GM18519 (cell line): ENCODE measurements around the gene BBS9.
"Not testable (repeated sequence)": the region's sequence is repeated elsewhere in the genome, so short reads cannot be mapped to it uniquely, and the experiment has no call there.

Source experiments
- ATAC-seq: cut with Tn5 transposase; IDR thresholded peaks from one replicate; pipeline ENCODE4 v1.9.1; 2021; ENCODE audit warnings: mild to moderate bottlenecking, moderate library complexity; ENCODE audit not compliant: unreplicated experiment, low FRiP score

The BBS9 gene

DNA sequence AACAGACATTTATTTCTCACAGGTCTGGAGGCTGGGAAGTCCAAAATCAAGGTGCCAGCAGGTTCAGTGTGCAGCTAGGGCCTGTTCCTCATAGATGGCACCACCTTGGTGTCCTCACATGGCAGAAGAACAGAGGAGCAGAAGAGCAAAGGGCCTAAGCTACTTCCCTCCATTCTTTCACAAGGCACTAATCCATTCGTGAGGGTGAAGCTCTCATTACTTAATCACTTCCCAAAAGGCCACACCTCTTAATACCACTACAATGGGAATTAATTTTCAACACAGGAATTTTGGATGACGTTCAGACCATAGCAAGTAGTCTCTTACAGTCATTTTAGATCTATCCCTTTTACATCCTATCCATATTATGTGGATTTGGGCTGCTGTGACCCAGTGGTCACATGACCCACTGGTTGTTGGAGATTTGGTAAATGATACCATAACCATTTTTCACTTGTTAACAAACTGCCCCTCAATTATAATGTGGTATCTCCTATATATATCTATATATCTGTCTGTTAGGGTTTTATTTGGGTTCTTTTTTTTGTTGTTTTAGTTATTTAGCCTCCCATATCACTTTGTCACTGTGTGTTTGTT lies 63.4 kb downstream of the BBS9 start:
- no peak for ATAC-seq

DNA sequence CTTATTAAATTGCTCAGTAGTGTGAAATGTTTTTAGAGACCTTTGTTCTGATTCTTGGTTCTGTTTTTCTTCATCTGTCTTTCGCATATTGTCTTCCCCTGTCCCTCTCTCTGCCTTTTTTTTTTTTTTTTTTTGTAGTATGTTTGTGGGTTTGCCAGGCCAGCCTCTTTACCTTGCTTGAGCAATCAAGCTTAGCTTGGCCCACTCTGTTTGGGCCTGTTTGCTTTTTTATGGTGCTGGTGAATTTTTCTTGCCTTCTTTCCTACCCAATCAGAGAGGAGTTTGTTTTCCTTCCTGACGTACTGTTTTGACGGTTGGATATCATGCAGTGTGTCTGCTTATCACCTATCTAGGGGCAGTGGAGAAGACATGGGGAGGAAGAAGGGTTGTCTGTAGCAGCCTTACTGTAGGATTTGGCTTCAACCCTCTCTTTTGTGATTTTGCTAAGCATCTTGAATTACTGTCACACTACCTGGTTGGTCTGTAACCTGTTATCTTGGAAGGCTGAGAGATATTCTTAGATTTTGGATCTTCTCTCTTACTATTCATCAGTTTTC lies 64.0 kb downstream of the BBS9 start:
- no peak for ATAC-seq

DNA sequence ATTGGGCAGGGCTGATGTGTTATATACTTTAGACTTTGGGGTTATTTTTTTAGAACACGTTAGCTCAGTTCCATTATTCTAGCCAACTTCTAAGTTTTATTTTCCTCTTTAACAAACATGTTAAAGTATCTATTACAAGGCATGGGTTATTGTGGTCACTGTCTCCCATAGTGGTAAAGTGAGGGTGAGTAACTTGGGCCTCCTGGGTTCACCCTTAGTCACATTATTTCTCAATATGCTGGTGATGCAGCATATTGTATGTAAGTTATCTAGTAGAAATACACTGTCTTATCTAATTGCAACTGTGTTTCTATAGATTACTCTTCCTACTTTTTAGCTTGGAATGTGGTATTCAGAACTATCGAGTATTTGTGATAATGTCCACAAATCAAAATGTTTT lies 65.9 kb downstream of the BBS9 start:
- ATAC-seq = no peak

DNA sequence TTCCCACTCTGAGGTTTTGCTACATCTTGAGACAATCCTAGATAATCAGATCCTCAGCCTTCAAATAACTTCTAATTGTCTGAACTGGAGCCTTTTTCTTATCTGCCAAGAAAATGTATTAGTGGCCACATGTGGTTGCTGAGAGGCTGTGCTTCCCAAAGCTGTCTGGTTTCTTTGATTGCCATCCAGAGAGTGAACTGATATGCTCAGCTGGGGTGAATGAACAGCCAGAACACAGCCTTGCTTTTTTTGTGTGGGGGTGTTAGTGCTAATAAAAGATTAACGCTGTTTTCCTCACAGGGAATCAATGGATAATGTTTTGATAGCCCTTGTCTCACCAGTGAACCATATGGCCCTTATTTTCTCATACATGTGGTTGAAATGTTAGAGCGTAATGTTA lies 66.9 kb downstream of the BBS9 start:
- no peak for ATAC-seq

DNA sequence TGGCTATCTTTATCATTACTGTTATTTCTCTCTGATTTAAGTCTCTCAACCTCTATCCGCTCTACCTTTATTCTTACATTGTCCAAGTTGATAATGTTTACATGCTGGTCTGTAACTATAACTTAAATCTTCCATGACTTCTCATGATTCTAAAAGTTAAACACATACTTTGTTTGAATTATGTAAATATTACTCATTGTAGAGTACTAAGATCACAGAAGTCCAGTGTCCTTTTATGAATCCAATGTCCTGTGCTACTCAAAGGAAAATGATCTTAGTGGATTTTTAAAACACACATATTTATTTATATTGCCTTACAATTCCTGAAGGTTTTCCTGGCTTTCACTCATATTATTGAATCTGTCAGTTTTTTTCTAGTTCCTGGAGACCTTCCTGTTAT lies 70.9 kb downstream of the BBS9 start:
- no peak for ATAC-seq

DNA sequence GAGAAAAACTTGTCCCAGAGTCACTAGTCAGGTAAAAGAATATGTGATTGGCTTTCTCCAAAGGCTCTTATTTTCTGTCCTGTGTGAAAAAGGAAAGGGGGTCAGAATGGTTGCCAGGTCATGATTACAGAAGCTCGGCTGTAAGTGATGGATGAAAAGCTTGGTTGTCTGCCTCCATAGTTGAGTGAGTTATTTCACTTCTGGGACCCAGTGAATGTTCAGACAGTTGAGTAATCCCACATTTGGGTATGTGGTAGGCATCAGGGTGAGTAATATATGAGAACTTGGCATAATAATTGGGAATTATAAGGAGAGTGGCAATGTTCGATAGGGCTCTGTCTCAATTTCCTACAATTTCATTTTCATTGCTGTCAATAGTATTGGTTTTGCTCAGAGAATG lies 72.5 kb downstream of the BBS9 start:
- no peak for ATAC-seq

DNA sequence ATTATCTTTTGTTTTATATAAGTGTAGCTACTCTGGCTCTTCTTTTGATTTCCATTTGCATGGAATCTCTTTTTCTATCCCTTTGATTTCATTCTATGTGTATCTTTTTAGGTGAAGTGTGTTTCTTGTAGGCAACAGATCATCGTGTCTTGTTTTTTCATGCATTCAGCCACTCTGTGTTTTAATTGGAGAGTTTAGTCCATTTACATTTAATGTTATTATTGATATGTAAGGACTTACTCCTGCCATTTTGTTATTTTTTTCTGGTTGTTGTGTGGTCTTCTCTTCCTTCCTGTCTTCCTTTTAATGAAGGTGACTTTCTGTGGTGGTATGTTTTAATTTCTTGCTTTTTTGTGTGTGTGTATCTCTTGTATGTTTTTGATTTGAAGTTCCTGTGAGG lies 81.6 kb downstream of the BBS9 start:
- ATAC-seq = no peak

DNA sequence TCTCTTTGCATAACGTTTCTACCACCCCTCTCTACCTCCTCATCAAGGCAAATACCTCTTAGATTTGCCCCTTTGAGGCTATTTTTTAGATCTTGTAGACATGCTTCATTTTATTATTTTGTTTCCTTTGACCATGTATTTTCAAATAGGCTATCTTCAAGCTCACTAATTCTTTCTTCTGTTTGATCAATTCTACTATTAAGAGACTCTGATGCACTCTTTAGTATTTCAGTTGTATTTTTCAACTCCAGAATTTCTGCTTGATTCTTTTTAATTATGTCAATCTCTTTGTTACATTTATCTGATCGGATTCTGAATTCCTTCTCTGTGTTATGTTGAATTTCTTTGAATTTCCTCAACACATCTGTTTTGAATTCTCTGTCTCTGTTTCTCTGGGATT lies 82.8 kb downstream of the BBS9 start:
- ATAC-seq = no peak

DNA sequence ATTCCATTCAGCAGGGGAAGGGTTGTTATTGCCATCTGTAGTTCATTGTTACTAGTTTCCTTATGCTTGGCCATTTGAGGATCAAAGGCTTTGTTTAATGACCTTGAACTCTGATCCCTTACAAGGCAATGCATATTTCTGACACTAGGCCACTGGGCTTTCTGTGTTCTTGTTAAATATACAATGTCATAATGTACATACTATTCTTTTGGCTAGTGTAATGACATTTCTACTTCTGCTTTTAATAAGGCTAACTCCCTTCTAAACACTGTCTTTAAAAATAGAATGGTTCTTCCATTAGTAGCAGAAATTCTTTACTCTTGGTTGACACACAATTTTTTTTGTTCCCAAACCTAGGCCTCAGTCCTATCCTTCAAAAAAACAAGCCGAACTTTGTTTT lies 86.6 kb downstream of the BBS9 start:
- no peak for ATAC-seq

DNA sequence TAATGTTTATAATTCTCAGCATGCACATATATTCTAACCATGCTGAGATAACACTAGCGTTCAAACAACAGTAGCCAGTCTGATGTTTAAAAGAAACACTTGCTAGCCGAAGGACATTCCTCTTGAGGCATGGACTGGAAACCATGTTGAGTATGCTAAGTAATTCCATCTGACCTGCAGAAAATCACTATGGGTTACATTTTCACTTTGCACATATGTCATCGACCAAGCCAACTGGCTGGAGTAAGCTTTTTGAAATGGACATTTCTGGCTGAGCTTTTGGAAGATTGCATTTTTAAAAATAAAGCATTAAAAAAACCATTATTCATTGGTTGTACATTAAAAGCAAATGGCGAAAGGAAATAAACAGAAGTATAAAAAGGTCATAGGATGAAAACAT lies 88.2 kb downstream of the BBS9 start:
- ATAC-seq = no peak

DNA sequence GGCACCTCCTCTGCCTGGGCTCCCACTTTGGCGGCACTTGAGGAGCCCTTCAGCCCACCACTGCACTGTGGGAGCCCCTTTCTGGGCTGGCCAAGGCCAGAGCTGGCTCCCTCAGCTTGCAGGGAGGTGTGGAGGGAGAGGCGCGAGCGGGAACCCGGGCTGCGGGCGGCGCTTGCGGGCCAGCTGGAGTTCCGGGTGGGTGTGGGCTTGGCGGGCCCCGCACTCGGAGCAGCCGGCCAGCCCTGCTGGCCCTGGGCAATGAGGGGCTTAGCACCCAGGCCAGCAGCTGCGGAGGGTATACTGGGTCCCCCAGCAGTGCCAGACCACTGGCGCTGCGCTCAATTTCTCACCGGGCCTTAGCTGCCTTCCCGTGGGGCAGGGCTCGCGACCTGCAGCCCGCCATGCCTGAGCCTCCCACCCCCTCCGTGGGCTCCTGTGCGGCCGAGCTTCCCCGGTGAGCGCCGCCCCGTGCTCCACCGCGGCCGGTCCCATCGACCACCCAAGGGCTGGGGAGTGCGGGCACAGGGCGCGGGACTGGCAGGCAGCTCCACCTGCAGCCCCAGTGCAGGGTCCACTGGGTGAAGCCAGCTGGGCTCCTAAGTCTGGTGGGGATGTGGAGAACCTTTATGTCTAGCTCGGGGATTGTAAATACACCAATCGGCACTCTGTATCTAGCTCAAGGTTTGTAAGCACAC lies 89.6 kb downstream of the BBS9 start:
- not testable (repeated sequence) for ATAC-seq

DNA sequence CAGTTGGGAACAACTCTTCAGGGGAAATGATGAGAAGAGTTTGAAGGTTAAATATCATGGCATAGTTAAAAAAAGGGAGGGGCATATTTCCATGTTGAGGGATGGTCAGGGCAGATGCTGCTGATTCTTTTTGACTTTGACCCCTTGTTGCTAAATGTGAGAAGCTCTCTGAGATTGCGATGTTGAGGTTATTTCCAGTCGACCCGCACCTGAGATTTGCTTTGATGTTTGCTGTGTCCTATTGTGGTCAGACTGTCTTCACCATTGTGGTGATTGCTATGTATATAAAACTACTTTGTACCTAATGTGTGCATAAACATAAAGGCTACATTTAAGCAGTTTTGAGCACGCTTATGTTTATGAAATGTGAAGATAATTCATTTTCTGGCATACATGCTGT lies 90.9 kb downstream of the BBS9 start:
- no peak for ATAC-seq

DNA sequence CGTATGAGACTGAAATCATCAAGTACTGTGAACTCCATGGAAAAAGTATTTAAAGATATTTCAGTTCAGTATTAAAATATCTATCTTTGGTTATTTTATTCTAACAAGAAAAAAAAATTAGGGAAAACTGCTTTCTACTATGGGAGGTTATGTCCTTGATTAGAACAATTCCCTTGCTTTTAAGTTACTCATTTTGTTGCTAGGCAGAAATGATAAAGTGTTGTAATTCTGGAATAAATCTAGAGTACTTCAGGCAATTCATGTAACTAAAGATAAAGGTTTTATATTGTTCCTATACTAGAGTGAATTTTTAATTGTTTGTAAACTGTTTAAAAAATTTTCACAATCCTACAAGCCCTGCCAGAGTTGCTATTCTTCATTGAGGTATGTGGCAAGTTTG lies 92.0 kb downstream of the BBS9 start:
- no peak for ATAC-seq

DNA sequence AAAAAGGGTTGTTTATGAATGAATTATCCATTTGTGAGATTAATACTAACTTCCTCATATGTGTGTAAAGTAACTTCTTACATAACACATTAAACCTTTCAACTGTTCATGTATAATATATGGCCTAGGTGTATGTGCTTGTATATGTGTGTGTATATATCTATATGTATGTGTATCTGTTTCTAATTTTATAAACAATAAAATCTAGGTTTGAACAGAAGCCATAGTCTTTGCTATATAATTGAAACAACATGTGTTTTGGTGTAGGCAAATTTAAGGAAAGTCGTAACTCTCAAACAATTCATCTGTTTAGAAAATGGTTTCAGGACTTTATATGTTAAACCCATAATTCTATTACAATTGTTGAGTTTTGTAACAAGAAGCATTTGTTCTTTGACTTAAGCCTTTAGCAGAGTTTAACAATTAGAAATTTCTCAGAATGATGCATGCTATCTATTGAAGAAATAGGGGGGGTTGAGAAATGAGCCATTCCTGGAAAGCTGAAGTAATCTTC lies 103.3 kb downstream of the BBS9 start:
- no peak for ATAC-seq

DNA sequence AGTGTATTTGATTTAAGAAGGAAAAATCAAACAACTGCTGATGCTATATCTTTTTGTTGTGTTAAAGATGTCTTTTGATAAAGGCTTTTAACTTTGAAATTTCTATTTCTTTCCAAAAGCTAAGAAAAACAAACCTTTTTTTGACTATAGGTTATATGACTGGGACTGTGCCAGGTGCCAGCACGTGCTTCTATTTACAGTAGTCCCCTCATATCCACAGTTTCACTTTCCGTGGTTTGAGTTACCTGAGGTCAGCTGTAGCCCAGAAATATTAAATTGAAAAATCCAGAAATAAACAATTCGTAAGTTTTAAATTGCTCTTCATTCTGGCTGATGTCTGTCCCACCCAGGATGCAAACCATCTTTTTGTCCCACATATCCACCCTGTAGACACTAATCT lies 104.3 kb downstream of the BBS9 start:
- no peak for ATAC-seq

DNA sequence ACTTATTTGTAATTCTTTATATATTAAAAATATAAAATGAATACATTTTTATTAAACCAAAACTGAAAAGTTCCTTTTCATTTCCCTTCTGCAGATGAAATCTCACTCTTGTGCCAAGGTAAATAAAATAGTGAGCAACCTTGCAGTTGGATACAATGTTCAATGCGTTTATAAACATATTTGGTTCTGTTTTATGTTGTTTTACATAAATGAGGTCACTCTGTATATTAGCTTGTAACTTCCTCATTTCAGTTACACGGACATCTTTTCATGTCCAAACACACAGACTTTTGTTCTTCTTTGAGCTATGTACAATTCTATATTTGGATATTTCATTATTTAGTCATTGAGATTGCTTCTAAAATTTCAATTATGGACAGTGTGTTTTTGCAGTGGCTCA lies 107.7 kb downstream of the BBS9 start:
- ATAC-seq = no peak

DNA sequence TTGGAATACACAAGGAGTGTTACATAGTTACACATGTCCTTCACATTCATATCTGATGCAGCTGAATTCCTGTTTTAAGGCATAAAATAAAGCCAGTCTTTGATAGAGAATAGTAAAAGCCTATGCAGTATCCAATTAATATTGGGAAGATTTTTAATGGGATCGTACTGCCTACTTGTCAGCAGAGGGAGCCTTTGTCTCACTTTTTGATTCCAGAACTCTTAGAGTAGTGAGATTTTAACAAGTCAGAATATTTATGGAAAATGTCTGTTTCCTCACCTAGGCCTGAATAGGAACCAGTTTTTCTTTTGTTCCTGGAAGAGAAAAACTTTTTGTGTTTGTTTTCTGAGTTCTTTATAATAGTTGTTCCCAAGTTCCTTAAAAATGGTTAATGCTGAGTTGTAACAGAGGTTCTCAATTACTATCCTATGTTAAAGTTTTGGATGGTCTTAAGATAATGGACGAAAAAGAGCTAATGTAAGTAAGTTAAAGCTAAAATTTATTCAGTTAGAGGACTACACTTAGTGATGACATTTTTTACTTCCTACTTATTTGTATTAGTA lies 114.0 kb downstream of the BBS9 start:
- no peak for ATAC-seq

DNA sequence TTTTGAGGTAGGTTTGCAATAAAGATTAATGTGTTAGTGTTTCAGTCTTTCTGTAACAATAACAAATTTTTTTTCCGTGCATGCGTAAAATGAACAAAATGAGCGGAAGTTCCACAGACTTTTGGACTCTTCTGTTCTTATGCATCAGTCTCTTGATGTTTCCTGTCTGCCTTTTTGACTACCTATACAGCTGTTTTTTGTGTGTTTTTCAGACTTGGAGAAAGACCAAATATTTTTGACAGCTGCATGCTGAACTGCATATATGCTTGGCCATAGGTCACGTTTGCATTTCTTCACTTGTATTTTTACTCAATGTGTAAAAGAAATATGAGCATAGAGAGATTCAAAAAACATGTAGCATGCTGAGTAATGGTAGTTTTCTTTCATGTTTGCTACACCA lies 119.3 kb downstream of the BBS9 start:
- no peak for ATAC-seq

DNA sequence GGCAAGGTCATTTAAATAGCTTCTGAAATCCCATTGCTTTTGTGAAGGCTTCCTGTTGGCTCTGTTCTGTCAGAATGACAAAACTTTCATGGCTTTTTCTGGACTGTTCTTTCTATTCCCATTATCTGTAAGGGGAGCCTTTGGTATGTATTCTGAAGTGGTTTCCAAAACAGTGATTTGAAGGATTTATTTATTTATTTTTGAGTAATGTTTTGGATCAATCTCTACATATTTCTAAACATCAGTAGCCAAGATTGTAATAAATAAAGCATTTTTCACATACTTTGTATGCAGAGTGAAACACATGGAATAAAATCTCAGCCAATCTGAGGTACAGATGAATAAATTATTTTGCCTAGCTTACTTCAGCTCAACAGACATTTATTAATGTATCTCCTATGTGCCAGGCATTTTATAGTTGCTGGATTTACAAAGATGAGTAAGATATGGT lies 121.1 kb downstream of the BBS9 start:
- ATAC-seq = no peak

DNA sequence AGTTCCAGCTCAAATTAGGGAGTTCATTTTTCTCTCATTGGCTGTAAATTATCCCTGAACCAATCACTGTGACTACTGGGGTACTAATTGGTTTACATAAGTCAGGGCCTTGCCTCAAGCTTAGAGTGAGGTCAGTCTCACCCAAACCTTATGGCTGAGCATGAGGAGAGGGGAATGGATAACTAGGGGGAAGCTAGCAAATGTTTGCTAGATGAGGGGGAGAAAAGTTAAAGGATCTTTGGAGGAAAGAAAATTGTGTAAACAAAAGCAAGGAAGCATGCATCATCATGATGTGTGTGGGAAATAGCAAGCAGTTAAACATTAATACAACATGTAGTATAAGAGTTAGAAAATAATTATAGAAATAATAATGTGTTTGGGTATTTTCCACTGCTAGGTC lies 121.9 kb downstream of the BBS9 start:
- no peak for ATAC-seq

DNA sequence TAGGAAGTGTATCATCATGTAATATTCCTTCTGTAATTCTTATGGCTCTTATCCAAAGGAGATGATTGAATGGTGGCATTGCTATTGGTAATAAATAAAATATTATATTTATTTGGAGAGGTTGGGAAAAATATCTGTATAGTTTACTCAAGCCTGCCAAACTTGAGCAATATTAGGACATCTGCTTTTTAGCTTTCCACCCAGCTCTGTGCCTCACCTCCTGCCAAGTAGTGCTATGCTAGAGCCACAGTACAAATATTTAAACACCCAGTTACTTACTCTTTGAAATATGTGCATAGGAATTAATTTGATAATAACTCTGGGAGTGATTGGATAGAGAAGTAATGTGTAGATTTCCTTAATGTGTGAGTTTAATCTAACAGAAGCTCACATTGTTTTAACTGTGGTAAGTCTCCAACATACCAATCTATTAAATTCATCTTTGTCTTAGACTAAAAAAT lies 129.2 kb downstream of the BBS9 start:
- ATAC-seq = no peak

DNA sequence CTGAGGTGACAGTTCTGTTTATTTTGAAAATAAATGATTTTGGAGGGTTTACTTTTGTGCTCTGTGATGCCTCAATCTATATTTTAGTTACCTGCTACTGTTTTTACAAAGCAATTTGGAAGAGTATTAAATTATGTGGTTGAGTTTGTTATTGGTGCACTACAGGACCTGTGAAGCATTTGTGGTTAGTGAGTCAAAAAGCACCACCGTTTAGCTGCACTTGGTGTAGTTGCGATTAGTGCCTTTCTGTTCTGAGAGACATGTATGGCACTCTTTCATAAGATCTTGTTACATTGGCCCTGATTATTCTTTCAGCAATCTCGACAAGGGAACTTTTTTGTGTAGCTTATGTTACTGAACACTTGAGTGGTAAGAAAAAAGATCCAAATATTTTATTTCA lies 132.2 kb downstream of the BBS9 start:
- ATAC-seq = peak; percentile 90
